GM12875 (cell line): ENCODE measurements around the gene BCAS1.

Source experiments
- H3K4me3 ChIP-seq: one replicate; pipeline ENCODE4 v1.5.1; 2011; ENCODE audit warnings: low read depth, low read length, control low read depth
- CTCF ChIP-seq: IDR thresholded peaks from 2 replicates; pipeline ENCODE4 v1.5.1; 2011; ENCODE audit warnings: low read depth, mild to moderate bottlenecking, control low read depth, inconsistent platforms, low read length, moderate library complexity, borderline replicate concordance; ENCODE audit not compliant: insufficient read depth

The BCAS1 gene

GRCh38 chr20:54021446-54022235 is 48.8 kb downstream of the BCAS1 start:
- no peak for TF ChIP-seq CTCF

DNA sequence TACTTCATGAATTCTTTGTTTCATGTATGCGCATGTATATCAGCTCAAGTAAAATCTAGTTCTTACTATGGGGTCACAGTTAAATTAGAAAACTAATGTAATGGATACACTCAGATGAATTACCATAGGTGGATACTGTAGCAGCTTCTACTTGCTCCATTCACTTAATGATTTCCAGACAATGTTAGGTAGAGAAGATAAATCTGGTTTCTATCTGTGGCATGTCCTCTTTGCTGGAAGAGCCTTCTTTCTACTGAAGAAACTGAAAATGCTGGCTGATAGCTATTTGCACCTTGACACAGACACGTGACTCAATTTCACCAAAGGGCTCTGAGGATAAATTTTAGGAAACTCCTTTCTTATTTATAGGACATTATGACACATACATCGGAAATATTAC is 49.5 kb downstream of the BCAS1 start:
- TF ChIP-seq CTCF = no peak
- no peak overlapping the region for H3K4me3 ChIP-seq

More at GRCh38 chr20:54021446-54022235, 48.8 kb downstream of the BCAS1 start:
- no peak overlapping the region for H3K4me3 ChIP-seq

- TF ChIP-seq CTCF = no peak
Observed at GRCh38 chr20:54020348-54020747, 50.0 kb downstream of the BCAS1 start.

DNA sequence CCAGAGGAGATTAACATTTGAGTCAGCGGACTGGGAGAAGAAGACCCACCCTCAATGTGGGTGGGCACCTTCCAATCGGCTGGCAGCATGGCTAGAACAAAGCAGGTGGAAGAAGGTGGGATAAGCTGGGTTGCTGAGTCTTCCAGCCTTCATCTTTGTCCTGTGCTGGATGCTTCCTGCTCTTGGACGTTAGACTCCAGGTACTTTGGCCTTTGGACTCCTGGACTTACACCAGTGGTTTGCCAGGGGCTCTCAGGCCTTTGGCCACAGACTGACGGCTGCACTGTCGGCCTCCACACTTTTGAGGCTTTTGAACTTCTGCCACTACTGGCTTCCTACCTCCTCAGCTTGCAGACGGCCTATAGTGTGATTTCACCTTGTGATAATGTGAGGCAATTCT is 50.8 kb downstream of the BCAS1 start:
- no peak for TF ChIP-seq CTCF
- H3K4me3 ChIP-seq = no peak overlapping the region

More at GRCh38 chr20:54020348-54020747, 50.0 kb downstream of the BCAS1 start:
- no peak overlapping the region for H3K4me3 ChIP-seq

DNA sequence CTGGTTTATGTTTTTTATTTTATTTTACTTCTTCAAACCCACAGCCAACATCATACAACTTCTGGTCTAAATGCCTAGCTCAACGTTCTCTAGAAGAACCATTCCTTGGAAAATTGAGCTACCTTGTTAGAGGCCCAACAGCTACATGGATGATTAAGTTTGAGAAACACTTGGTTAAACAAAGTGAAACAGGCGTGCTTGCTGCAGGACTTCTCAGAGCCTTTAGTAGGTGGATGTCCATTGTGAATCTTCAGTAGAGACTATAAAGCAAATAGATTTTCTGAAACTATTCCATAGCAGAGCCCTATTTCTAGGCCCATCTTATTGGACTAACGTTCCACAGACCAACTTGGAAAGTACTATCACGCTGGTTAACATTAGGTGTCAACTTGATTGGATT is 51.3 kb downstream of the BCAS1 start:
- TF ChIP-seq CTCF = no peak
- H3K4me3 ChIP-seq = no peak overlapping the region

GRCh38 chr20:54017846-54018245 is 52.5 kb downstream of the BCAS1 start:
- no peak overlapping the region for H3K4me3 ChIP-seq
- TF ChIP-seq CTCF = no peak

DNA sequence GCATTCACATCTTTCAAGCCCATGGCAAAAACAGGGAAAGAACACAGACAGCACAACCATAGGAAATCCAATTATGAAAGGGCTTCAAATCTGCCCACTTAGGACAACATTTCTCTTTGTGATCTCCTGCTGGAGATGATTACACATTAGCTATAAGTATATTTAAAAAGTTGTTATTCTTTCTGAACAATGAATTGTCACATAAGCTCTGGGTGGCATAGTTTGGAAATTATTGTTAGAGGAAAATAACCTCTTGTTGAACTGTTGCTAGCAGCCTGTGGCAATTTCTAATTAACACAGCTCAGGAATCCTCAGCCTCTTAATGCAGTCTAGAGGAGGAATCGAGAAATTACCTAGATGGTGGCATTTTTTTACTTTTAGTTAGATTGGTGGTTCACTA is 54.9 kb downstream of the BCAS1 start:
- H3K4me3 ChIP-seq = no peak overlapping the region
- no peak for TF ChIP-seq CTCF
